NCI-H82 (cell line): Measurements from ENCODE around the gene FOXA1.
A peak's percentile ranks its signal among the peaks of the same experiment; 100 is the strongest.

ENCODE experiments used
- DNase-seq: peaks from one replicate; lab custom pipeline; 2025; lab: John Stamatoyannopoulos, UW

The FOXA1 gene

GRCh38 chr14:37602605-37603453 lies 7.8 kb upstream of the FOXA1 start:
- no peak for DNase-seq

GRCh38 chr14:37601865-37602264 lies 6.8 kb upstream of the FOXA1 start:
- no peak for DNase-seq

- no peak for DNase-seq
Measured at GRCh38 chr14:37600880-37601741, 6.1 kb upstream of the FOXA1 start.

GRCh38 chr14:37599507-37600368 lies 4.7 kb upstream of the FOXA1 start:
- DNase-seq, result no peak

- no peak for DNase-seq
Measured at GRCh38 chr14:37598747-37599506, 3.9 kb upstream of the FOXA1 start.

GRCh38 chr14:37597914-37598746 lies 3.1 kb upstream of the FOXA1 start:
- DNase-seq, result no peak

GRCh38 chr14:37597538-37597913 lies 2.5 kb upstream of the FOXA1 start:
- no peak for DNase-seq

- peak; percentile 56 for DNase-seq
Measured at GRCh38 chr14:37596790-37597472, 1.9 kb upstream of the FOXA1 start.

- peak; percentile 96 for DNase-seq
Measured at GRCh38 chr14:37595809-37596621, 966 bp upstream of the FOXA1 start.

- DNase-seq, result peak; percentile 93
Measured at GRCh38 chr14:37594238-37594970, 645 bp downstream of the FOXA1 start.

- no peak for DNase-seq
Measured at GRCh38 chr14:37593511-37594237, 1.4 kb downstream of the FOXA1 start.

- peak; percentile 9 for DNase-seq
Measured at GRCh38 chr14:37592482-37593408, 2.3 kb downstream of the FOXA1 start.

GRCh38 chr14:37591941-37592481 lies 3.0 kb downstream of the FOXA1 start:
- no peak for DNase-seq

GRCh38 chr14:37591311-37591940 lies 3.6 kb downstream of the FOXA1 start:
- DNase-seq, result no peak

GRCh38 chr14:37590428-37591139 lies 4.5 kb downstream of the FOXA1 start:
- peak; percentile 2 for DNase-seq
